ENCODE measurements around the gene SYNGR2. TPM values are rescaled to one million over a fixed set of nuclear protein-coding genes. Genes with fewer than 3 reads are reported as not detected.

SYNGR2 gene
- total and polyA plus RNA-seq, 9 of the 15 experiments (the other 6 are each of a cell fraction or from before 2014, with no cell fraction given): 1.4 to 173 (median 87.8) TPM

- TF ChIP-seq, protein P1, sequence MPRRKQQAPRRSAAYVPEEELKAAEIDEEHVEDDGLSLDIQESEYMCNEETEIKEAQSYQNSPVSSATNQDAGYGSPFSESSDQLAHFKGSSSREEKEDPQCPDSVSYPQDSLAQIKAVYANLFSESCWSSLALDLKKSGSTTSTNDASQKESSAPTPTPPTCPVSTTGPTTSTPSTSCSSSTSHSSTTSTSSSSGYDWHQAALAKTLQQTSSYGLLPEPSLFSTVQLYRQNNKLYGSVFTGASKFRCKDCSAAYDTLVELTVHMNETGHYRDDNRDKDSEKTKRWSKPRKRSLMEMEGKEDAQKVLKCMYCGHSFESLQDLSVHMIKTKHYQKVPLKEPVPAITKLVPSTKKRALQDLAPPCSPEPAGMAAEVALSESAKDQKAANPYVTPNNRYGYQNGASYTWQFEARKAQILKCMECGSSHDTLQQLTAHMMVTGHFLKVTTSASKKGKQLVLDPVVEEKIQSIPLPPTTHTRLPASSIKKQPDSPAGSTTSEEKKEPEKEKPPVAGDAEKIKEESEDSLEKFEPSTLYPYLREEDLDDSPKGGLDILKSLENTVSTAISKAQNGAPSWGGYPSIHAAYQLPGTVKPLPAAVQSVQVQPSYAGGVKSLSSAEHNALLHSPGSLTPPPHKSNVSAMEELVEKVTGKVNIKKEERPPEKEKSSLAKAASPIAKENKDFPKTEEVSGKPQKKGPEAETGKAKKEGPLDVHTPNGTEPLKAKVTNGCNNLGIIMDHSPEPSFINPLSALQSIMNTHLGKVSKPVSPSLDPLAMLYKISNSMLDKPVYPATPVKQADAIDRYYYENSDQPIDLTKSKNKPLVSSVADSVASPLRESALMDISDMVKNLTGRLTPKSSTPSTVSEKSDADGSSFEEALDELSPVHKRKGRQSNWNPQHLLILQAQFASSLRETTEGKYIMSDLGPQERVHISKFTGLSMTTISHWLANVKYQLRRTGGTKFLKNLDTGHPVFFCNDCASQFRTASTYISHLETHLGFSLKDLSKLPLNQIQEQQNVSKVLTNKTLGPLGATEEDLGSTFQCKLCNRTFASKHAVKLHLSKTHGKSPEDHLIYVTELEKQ (CRISPR knock-in tag; IDR thresholded peaks at IDR 0.05): no peak
- TF ChIP-seq RCOR1 (IDR thresholded peaks at IDR 0.05; ENCODE audit: borderline replicate concordance in 1 of 2, low read depth in 2 of 2, low read length in 2 of 2) (peak; percentile 29 to 91; a peak in 2 of 4 replicates), JUND (IDR thresholded peaks at IDR 0.05; ENCODE audit: borderline replicate concordance, low read depth, low read length) (0 out of 2 replicates have a peak, but pooled peaks have one; percentile 23), JUND (tag; IDR thresholded peaks at IDR 0.05; ENCODE audit: borderline replicate concordance, low read depth, low read length) (no peak; the same call in 2 of the 3 replicates), ZNF41 (CRISPR knock-in tag; conservative IDR thresholded peaks at IDR 0.05) (no peak), BCOR (IDR thresholded peaks at IDR 0.05) (peak; percentile 97), ZSCAN32 (CRISPR knock-in tag; IDR thresholded peaks at IDR 0.05) (no peak), ZNF436 (CRISPR knock-in tag; IDR thresholded peaks at IDR 0.05) (no peak), ELF1 (tag; IDR thresholded peaks at IDR 0.05) (no peak), PHF20 (IDR thresholded peaks at IDR 0.05; ENCODE audit: partially characterized antibody) (peak; percentile 47), HMG20A (CRISPR knock-in tag; conservative IDR thresholded peaks at IDR 0.05) (no peak), FOXK2 (conservative IDR thresholded peaks at IDR 0.05 in 1 of 2, IDR thresholded peaks at IDR 0.05 in 1 of 2; ENCODE audit: low read depth in 2 of 2) (peak; percentile 77 to 82), SMAD3 (CRISPR knock-in tag; conservative IDR thresholded peaks at IDR 0.05) (no peak), ETV6 (IDR thresholded peaks at IDR 0.05; ENCODE audit: borderline replicate concordance in 1 of 2, low read depth in 2 of 2, low read length in 1 of 2) (no peak), ETV6 (CRISPR knock-in tag; IDR thresholded peaks at IDR 0.05; ENCODE audit: borderline replicate concordance) (no peak)
- TF ChIP-seq, protein P2, sequence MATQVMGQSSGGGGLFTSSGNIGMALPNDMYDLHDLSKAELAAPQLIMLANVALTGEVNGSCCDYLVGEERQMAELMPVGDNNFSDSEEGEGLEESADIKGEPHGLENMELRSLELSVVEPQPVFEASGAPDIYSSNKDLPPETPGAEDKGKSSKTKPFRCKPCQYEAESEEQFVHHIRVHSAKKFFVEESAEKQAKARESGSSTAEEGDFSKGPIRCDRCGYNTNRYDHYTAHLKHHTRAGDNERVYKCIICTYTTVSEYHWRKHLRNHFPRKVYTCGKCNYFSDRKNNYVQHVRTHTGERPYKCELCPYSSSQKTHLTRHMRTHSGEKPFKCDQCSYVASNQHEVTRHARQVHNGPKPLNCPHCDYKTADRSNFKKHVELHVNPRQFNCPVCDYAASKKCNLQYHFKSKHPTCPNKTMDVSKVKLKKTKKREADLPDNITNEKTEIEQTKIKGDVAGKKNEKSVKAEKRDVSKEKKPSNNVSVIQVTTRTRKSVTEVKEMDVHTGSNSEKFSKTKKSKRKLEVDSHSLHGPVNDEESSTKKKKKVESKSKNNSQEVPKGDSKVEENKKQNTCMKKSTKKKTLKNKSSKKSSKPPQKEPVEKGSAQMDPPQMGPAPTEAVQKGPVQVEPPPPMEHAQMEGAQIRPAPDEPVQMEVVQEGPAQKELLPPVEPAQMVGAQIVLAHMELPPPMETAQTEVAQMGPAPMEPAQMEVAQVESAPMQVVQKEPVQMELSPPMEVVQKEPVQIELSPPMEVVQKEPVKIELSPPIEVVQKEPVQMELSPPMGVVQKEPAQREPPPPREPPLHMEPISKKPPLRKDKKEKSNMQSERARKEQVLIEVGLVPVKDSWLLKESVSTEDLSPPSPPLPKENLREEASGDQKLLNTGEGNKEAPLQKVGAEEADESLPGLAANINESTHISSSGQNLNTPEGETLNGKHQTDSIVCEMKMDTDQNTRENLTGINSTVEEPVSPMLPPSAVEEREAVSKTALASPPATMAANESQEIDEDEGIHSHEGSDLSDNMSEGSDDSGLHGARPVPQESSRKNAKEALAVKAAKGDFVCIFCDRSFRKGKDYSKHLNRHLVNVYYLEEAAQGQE (IDR thresholded peaks at IDR 0.05; ENCODE audit: borderline replicate concordance): peak; percentile 71
- TF ChIP-seq, protein P2 (CRISPR knock-in tag; IDR thresholded peaks at IDR 0.05; ENCODE audit: low read depth): no peak
These were observed 34.1 kb upstream of the SYNGR2 start (continued) for GRCh38 chr17:78133971-78134898.

All from K562 (cell line).